H4 (cell line): ENCODE measurements around the gene LCLAT1. TPM values are rescaled to one million over a fixed set of nuclear protein-coding genes. Genes with fewer than 3 reads are reported as not detected.
"Not testable (repeated sequence)": the region's sequence is repeated elsewhere in the genome, so short reads cannot be mapped to it uniquely, and the experiment has no call there.

Experiments
- DNase-seq: peaks from one replicate; pipeline ENCODE4 v3.0.0-alpha.2; 2015; ENCODE audit warnings: low spot score
- total RNA-seq: library from RNA; depleted of rRNA; stranded (reverse); fragments of >200 nt; shearing (Covaris generic); gene quantifications from 2 replicates; pipeline ENCODE4 v1.2.3, GENCODE V29; 2014

LCLAT1 gene
- total RNA-seq, 1 experiment from 2014 or later, result 16.5 TPM

DNA sequence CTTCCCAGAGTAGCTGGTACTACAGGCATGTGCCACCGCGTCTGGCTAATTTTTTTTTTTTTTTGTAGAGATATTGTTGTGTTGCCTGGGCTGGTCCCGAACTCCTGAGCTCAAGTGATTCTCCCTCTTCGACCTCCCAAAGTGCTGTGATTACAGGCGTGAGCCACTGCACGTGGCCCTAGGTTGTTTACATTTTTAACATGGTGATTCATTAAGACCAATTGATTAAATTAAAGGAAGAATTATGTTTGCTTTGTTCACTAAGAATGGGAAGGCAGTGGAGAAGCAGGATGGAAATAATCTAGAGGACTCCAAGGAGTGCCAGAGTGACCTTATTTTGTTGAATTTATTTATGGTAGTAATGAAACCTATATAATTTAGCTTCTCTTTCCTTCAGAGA lies 7.5 kb downstream of the LCLAT1 start:
- no peak for DNase-seq

DNA sequence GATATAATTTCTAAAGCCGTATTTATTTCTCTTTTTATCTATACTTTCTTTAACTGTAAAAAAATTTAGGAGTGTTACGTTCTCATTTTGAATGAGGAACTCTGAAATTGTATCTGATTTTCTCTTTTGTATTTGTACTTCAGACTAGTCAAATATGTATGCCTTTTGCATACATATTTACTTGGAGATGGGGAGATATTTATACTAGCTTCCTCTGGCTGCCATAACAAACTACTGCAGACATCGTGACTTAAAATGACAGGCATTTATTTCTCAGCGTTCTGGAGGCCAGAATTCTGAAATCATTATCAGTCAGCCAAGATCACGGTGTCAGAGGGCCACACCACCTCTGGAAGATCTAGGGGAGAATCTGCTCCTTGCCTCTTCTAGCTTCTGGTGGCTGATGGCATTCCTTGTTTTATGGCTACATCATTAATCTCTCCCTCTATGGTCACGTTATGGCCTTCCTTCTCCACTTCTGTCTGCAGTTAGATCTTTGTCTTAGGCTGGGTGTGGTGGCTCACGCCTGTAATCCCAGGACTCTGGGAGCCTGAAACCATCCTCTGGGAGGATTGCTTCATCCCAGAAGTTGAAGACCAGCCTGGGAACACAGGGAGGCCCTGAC lies 8.2 kb downstream of the LCLAT1 start:
- DNase-seq, result no peak

DNA sequence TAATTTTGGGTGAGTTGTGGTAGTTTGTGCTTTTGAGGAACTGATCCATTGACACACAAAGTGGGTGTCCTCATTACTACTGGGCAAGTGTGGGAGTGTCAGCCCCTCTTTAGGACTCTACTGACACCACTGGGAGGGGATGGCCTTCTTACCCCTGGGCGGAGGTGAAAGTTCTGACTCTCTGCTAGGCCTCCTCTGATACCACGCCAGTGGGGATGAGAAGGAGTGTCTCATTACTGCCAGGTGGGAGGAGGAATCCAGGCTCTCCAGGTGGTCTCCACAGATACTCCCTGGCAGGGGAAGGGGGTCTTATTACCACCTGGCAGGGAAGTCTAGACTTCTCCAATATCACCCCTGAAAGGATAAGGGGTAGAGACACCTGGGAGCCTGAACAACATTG lies 9.1 kb downstream of the LCLAT1 start:
- no peak for DNase-seq

DNA sequence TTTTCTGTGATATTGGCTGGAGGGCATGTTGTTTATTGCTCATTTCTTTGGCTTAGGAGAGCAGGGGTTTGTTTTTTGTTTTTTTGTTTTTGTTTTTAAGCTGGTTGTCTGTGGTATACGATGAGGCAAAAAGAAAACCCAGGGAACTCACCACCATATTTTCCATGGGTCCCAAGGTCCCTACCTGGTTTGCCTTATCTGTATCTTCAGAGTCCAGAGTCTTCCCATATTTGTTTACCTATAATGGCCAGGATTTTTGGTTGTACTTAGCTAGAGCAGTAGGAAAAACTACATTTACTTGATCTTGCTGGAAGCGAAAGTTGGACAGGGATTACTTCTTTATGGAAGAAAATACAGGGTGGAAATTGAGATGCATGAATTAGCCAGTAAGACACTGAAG lies 9.5 kb downstream of the LCLAT1 start:
- no peak for DNase-seq

DNA sequence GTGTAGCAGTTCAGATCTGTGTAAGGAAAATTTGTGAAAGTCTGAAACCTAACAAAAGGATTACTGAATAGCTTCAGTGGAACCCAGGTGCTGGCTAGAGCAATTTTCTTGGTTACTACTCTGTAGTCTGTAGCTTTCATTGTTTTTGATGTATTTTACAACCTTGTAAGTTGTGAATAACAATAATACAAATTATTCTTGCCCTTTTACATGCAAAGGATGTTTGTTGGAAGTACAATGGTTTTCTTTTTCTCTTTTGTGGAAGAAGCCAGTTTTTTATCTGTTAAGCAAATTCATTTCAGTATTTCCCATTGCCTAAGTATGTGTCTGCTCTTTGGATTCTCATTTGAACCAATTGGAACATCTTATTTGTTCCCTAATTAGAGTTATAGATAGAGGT lies 10.2 kb downstream of the LCLAT1 start:
- DNase-seq, result no peak

DNA sequence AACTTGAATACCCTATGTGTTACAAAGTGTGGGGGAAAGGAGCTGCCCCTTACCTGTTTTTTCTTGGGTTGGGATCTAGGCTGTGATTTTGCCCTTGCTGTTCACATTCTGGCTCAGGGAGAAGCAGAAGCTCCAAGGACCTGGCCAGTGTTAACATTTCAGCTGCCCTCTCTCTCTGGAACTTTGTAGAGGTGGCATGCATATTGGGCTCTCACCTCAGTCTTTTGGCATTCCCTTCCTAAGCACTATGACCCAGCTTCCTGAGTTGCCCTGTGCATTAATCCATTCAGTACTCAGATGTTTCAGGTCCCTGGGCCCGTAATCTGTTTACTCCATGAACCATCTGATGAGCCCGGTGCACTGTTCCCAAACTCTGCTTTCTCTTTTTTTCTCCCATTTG lies 12.1 kb downstream of the LCLAT1 start:
- no peak for DNase-seq

DNA sequence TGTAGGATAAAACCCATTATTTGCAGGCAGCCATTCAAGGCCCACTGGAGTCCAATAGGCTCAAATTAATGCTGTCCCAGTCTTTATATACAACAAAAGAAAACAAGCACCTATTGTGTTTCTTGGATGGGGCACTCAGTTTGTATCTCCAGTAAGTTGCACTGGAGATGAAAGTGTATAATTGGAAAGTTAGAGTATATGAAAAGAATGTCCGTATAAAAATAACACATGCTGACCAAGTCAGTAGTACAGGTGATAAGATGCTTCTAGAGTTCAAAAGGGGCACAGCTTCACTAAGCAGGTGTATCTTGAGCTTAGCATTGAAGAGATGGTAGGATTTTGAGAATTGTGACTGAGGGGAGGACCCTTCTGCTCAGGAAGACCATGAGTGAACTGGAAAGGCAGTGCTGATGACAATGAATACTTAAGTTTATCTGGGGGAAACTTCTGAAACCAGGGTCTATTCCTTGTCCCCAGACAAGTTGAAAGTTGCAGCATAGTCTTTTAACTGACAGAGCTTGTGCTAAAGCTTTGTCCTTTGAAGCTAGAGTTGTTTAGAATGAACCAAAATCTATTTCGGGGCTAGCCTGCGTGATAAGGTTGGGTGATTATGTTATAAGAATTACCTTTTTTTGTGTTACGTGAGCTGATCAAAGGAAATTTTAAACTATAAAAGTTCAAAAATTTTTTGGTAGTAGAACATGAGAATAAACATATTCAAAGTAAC lies 15.2 kb downstream of the LCLAT1 start:
- no peak for DNase-seq

DNA sequence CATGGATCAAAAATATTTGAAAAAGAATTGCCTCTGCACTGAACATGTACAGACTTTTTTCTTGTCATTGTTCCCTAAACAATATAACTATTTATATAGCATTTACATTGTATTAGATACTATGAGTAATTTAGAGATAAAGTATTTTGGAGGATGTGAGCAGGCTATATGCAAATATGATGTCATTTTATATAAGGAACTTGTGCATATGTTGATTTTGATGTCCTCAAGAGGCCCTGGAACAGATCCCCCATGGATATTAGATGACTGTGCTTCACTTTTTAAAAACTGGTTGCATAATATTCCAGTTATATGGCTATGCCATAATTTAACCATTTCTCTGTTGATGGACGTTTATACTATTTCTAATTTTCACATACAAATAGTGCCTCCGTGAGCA lies 16.5 kb downstream of the LCLAT1 start:
- DNase-seq, result no peak

DNA sequence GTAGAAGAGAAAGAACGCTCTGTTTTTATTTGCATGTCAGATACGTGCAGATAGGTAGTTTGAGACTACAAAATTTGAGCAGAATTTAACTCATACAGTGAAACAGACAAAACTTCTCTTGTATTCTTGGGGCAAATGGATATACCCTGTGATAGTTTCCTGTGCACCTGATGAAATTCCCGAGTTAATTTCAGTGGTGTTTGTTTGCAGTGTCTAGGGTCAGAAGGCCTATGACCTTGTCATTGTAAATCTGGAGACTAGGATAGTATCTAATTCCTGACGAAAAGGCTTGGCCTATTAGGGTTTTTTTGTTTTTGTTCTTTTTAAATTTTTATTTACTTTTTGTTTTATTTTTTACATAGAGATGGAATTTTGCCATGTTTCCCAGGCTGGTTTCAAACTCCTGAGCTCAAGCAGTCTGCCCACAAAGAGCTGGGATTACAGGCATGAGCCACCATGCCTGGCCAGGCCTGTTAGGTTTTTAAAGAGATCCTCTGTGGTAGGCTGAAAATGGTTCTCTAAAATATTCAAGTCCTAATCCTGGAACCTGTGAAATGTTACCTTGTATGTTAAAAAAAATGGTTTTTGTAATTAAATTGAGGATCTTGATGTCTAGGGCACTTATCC lies 17.6 kb downstream of the LCLAT1 start:
- no peak for DNase-seq

DNA sequence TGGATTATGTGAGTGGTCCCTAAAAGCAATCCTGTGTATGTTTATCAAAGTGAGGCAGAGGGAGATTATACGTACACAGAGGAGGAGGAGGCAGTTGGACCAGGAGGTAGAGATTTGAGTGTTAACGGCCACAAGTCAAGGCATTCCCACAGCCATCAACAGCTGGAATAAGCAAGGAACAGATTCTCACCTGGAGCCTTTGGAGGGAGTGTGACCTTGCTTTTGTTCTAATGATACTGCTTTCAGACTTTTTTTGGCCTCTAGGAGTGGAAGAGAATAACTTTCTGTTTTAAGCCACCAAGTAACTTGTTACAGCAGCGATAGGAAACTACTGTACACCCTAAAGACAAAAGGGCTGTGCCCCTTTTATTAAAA lies 18.1 kb downstream of the LCLAT1 start:
- no peak for DNase-seq

DNA sequence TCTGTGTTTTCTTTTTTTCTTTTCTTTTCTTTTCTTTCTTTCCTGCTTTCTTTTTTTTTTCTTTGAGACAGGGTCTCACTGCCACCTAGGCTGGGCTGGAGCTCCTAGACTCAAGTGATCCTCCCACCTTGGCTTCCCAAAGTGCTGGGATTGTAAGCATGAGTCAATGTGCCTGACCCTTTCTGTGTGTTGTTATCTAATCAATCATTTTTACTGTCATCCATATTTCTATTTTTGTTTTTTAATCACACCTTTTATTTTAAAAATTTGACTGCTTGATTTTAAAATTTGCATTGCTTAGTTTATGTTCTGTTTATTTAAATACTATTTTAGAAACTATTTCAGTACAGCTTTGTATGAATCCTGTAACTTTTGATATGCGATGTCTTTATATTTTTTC lies 19.2 kb downstream of the LCLAT1 start:
- no peak for DNase-seq

DNA sequence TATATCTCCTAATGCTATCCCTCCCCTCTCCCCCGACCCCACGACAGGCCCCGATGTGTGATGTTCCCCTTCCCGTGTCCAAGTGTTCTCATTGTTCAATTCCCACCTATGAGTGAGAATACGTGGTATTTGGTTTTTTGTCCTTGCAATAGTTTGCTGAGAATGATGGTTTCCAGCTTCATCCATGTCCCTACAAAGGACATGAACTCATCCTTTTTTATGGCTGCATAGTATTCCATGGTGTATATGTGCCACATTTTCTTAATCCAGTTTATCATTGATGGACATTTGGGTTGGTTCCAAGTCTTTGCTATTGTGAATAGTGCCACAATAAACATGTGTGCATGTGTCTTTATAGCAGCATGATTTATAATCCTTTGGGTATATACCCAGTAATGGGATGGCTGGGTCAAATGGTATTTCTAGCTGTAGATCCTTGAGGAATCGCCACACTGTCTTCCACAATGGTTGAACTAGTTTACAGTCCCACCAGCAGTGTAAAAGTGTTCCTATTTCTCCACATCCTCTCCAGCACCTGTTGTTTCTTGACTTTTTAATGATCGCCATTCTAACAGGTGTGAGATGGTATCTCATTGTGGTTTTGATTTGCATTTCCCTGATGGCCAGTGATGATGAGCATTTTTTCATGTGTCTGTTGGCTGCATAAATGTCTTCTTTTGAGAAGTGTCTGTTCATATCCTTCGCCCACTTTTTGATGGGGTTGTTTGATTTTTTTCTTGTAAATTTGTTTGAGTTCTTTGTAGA lies 20.2 kb downstream of the LCLAT1 start:
- not testable (repeated sequence) for DNase-seq

DNA sequence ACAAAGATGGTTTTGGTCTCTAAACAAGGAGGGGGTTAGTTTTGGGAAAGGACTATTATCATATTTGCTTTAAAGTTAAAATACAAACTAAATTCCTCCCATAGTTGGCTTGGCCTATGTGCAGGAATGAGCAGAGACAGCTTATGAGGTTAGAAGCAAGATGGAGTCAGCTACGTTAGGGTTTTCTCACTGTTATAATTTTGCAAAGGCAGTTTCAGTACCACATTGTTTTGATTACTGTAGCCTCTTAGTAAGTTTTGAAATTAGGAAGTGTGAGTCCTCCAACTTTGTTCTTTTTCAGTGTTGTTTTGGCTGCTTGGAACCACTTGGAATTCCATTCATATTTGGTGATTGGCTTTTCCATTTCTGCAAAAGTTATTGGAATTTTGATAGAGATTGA lies 23.4 kb downstream of the LCLAT1 start:
- no peak for DNase-seq

DNA sequence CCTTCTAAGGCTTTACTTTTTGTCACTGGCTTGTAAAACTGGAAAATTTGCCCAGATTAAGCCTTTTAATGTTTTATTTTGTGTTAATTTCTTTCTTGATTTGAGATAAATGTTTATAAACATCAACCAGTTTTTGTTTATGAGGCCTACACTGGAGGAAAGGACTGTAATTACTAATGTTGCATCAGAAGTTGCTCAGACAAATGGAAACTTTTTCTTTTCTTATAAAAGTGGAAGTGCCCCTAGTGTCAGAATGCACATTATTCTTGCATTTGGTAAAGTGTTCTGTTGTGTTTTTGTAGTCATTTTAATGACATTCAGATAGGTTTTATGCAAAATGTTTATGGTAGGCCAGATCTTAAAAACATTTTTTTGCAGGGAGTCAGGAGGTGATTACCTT lies 25.3 kb downstream of the LCLAT1 start:
- peak; percentile 9 for DNase-seq

DNA sequence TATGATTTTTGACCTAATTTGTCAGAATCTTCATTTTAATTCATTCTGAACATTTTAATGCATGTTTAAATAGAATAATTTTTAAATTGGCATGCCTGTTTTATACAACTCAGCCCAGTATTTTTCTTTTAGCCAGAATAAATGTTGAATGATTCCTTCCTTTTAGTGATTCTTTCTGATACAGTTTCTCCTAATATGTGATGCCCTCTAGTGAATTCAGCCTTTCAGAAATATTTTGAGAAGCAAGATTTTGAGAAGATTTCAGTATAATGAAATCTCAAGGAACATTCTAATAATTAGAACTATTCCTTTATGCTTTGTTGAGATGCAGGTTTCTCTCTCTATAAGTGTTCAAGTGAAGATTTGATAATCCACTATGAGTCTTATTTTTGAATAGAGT lies 28.5 kb downstream of the LCLAT1 start:
- no peak for DNase-seq

DNA sequence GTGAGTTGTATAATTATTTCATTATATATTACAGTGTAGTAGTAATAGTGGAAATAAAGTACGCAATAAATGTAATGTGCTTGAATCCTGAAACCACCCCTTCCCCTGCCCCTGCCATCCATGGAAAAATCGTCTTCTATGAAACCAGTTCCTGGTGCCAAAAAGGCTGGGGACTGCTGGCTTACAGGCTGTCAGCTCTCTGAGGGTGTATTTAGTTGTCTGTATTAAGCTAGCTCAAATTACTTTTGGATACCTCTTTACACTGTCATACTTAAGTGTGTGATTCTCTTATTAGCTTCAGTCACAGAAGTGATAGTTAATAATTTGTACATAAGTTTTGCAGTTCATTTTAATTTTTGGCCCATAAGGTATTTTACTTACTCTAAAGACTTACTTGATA lies 29.6 kb downstream of the LCLAT1 start:
- no peak for DNase-seq

DNA sequence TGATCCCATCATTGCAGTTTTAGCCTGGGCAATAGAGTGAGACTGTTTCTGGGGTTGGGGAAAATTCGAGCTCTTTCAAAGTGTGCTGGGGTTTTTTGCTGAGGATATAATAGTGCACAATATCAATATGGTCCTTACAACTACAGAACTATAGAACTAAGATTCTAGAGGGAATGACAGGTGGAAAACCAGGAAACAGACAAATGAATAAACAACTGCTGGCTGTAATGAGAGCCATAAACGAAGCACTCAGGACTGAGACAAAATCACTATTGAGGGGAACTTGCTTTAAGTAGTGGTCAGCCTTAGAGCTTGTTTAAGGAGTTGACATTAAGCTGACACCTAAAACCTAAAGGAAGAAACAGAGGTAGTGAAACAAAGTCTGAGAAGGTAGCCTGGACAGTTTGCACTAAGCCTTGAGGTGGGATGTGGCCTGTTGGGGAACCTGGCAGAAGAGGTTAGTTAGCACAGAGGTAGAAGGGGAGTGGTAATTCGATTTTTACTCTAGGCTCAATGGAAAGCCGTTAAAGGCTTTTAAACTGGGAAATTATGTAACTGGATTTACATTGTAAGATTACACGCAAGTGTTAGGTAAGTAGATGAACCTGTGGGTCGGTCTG lies 33.8 kb downstream of the LCLAT1 start:
- no peak for DNase-seq

DNA sequence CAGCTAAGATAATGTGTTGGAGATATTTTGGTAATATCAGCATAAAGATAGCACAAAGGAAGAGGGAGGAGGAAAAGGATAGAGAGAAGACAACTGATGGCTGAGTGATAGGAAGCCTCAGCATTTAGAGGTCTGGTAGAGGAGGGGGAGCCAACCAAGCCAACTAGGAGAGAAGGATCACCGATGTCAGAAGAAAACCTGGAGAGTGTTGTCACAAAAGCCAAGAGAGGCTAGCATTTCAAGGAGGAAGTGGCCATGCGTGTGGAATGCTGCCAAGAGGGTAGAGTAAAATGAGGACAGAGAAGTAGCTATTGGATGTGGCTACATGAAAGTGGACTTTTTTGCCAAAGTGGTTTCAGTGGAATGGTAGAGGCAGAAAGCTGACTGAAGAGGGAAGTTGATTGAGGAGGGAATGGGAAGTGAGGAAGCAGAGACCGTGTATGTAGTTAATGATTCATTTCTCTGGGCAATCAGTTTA lies 34.3 kb downstream of the LCLAT1 start:
- peak; percentile 6 for DNase-seq

DNA sequence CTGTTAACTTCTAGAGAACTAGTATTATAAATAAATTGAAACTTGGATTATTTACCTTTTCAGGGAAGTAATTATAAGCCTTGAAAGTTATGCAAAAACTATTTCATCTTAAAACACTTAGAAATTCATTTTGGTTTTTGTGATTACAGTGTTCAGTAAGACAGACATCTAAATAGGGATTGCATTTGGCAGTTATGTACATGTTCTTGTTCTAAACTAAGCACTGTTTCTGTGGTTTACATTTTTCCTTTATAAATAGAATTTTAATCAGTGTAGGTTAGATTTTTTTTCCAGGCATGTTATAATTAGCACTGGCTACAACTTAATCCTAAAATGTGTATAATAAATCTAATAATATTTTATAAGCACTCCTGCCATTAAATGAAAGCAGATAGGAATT lies 35.0 kb downstream of the LCLAT1 start:
- DNase-seq, result no peak

DNA sequence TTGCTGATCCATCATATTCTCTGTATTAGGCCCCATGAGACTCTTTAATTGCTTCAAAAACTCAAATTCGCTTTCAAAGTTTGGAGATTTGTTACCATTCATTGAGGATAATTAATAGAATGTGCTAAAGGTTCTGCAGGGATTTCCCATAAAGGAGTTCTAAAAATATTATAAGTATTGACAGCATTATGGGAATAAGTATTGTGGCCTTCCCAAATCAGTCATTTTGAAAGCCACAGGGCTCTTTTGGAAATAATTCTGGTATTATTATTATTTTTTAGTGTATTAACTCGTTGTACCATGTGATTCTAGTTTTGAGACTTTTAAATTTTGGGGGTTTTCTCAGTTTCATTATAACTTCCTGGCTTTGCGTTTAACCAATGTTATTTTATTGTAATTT lies 37.1 kb downstream of the LCLAT1 start:
- DNase-seq, result no peak

DNA sequence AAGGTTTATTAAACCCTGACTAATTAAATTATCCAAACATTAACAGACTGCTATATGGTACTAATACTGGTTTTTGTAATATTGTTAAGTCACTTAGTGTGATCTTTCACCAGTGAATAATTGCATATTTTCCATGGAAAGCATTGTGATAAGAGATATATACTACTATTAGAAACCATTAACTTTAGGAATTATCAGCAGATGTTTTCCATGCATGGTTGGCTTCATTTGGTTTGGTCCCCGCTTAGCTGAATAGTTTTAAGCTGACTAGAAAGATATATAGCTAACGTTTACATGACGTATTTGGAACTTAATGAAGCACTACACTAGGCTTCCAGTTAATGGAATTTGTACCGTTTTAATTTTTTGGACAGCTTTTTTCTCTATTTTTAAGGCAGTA lies 37.9 kb downstream of the LCLAT1 start:
- no peak for DNase-seq

DNA sequence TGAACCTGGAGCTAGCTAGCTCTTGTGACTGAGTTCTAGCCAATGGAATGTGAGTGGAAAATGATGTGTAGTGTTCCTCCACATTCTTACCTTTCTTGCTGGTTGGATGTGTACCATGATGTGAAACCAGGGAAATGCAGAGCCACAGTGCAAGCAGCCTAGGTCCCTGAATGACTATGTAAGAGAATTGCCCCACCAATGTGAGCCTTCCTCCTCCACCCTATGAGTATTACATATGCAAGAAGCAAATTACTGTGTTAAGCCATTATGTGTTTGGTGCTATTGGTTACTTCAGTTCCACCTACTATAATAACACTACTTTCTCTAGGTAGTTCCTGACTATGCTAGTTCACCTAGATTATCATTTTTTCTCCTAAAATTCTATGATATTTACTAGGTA lies 39.6 kb downstream of the LCLAT1 start:
- no peak for DNase-seq
